ENCODE measurements around the gene TMEM119. TPM values are rescaled to one million over a fixed set of nuclear protein-coding genes. Genes with fewer than 3 reads are reported as not detected.

TMEM119 gene
- total RNA-seq, 1 donor from 2014 or later, result 1.3 TPM

GRCh38 chr12:108583991-108584390 lies 13.9 kb downstream of the TMEM119 start:
- Histone ChIP-seq H3K4me1 (peaks cover 14% of the 10 kb centered on the region), H3K27ac (replicated peaks) (no peak overlapping the region), H3K27me3 (ENCODE audit: low read depth) (peaks cover 5% of the 10 kb centered on the region), H3K4me3 (no peak overlapping the region), H3K36me3 (no peaks in the 10 kb centered on the region), H3K9me3 (replicated peaks) (no peaks in the 10 kb centered on the region)
- intact Hi-C loops (cut with micrococcal nuclease), result no loop called here
- no peak for DNase-seq
- TF ChIP-seq, protein P1, sequence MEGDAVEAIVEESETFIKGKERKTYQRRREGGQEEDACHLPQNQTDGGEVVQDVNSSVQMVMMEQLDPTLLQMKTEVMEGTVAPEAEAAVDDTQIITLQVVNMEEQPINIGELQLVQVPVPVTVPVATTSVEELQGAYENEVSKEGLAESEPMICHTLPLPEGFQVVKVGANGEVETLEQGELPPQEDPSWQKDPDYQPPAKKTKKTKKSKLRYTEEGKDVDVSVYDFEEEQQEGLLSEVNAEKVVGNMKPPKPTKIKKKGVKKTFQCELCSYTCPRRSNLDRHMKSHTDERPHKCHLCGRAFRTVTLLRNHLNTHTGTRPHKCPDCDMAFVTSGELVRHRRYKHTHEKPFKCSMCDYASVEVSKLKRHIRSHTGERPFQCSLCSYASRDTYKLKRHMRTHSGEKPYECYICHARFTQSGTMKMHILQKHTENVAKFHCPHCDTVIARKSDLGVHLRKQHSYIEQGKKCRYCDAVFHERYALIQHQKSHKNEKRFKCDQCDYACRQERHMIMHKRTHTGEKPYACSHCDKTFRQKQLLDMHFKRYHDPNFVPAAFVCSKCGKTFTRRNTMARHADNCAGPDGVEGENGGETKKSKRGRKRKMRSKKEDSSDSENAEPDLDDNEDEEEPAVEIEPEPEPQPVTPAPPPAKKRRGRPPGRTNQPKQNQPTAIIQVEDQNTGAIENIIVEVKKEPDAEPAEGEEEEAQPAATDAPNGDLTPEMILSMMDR (IDR thresholded peaks at IDR 0.05; ENCODE audit: borderline replicate concordance), result no peak

- intact Hi-C loops (cut with micrococcal nuclease), result no loop called here
- TF ChIP-seq, protein P1 (IDR thresholded peaks at IDR 0.05; ENCODE audit: borderline replicate concordance), result no peak
- no peak for DNase-seq
Observed at GRCh38 chr12:108582978-108583770, 14.7 kb downstream of the TMEM119 start.

GRCh38 chr12:108582509-108582908 lies 15.4 kb downstream of the TMEM119 start:
- intact Hi-C loops (cut with micrococcal nuclease), result no loop called here
- Histone ChIP-seq H3K27me3 (ENCODE audit: low read depth) (no peaks in the 10 kb centered on the region), H3K4me3 (no peak overlapping the region), H3K4me1 (peaks cover 12% of the 10 kb centered on the region), H3K27ac (replicated peaks) (no peak overlapping the region), H3K9me3 (replicated peaks) (no peaks in the 10 kb centered on the region), H3K36me3 (no peaks in the 10 kb centered on the region)
- TF ChIP-seq, protein P1 (IDR thresholded peaks at IDR 0.05; ENCODE audit: borderline replicate concordance), result no peak
- DNase-seq, result no peak

More at GRCh38 chr12:108582978-108583770, 14.7 kb downstream of the TMEM119 start:
- H3K27me3 ChIP-seq (ENCODE audit: low read depth), result no peaks in the 10 kb centered on the region
- H3K27ac ChIP-seq (replicated peaks), result no peak overlapping the region
- H3K4me3 ChIP-seq, result no peak overlapping the region
- H3K4me1 ChIP-seq, result peaks cover 12% of the 10 kb centered on the region
- no peaks in the 10 kb centered on the region for H3K9me3 ChIP-seq (replicated peaks)
- no peaks in the 10 kb centered on the region for H3K36me3 ChIP-seq

GRCh38 chr12:108581311-108582227 lies 16.3 kb downstream of the TMEM119 start:
- TF ChIP-seq, protein P1 (IDR thresholded peaks at IDR 0.05; ENCODE audit: borderline replicate concordance), result no peak

DNA sequence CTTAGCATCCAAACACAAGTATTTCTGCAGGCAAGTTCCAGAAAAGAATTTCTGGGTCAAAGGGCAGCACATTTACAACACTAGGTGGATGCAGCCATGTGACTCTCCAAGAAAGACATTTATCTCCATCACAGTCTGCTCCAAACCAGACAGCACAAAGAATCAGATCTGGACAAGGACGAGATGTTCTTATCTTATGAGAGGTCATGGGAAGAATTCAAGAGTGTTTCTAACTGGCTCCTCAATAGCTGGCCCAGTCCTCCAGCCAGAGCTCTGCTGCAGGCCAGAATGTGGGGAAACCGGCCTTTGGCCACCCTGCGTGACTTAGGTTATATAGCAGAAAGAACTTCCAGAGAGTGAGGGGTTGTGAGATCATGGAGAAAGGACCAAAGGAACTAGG lies 17.4 kb downstream of the TMEM119 start:
- Histone ChIP-seq H3K27ac (replicated peaks) (peak overlapping the region; percentile 50), H3K9me3 (replicated peaks) (no peaks in the 10 kb centered on the region), H3K27me3 (ENCODE audit: low read depth) (no peaks in the 10 kb centered on the region), H3K4me1 (peaks cover 18% of the 10 kb centered on the region), H3K4me3 (no peak overlapping the region), H3K36me3 (no peaks in the 10 kb centered on the region)
- no peak for DNase-seq
- TF ChIP-seq, protein P1 (IDR thresholded peaks at IDR 0.05; ENCODE audit: borderline replicate concordance), result no peak
- intact Hi-C loops (cut with micrococcal nuclease), result no loop called here

More at GRCh38 chr12:108581311-108582227, 16.3 kb downstream of the TMEM119 start:
- Histone ChIP-seq H3K4me1 (peaks cover 18% of the 10 kb centered on the region), H3K27me3 (ENCODE audit: low read depth) (no peaks in the 10 kb centered on the region), H3K9me3 (replicated peaks) (no peaks in the 10 kb centered on the region), H3K4me3 (no peak overlapping the region), H3K36me3 (no peaks in the 10 kb centered on the region), H3K27ac (replicated peaks) (peak overlapping the region; percentile 50)
- DNase-seq, result no peak
- intact Hi-C loops (cut with micrococcal nuclease), result no loop called here
